H9 (cell line): ENCODE measurements around the gene SDK1. TPM values are rescaled to one million over a fixed set of nuclear protein-coding genes. Genes with fewer than 3 reads are reported as not detected.

Experiments used
- DNase-seq: peaks from one replicate; pipeline ENCODE4 v3.0.0-alpha.2; 2017
- H2AFZ ChIP-seq: one replicate; pipeline ENCODE4 v1.6.1; 2013; ENCODE audit warnings: mild to moderate bottlenecking, low read length, control low read depth, moderate library complexity
- H2AK5ac ChIP-seq: 2 replicates; pipeline ENCODE4 v1.6.1; 2013; ENCODE audit warnings: low read length, control low read depth, mixed read lengths; ENCODE audit not compliant: insufficient read length
- H2BK120ac ChIP-seq: one replicate; pipeline ENCODE4 v1.6.1; 2013; ENCODE audit warnings: low read depth, mild to moderate bottlenecking, low read length, control low read depth, inconsistent platforms; ENCODE audit not compliant: poor library complexity, severe bottlenecking
- H2BK12ac ChIP-seq: 2 replicates; pipeline ENCODE4 v1.6.1; 2013; ENCODE audit warnings: low read length, control low read depth, mixed read lengths, low read depth; ENCODE audit not compliant: insufficient read length
- H2BK15ac ChIP-seq: 2 replicates; pipeline ENCODE4 v1.6.1; 2013; ENCODE audit warnings: low read depth, low read length, control low read depth
- H2BK20ac ChIP-seq: one replicate; pipeline ENCODE4 v1.6.1; 2013; ENCODE audit warnings: low read depth, mild to moderate bottlenecking, low read length, control low read depth, inconsistent platforms; ENCODE audit not compliant: poor library complexity, severe bottlenecking
- H2BK5ac ChIP-seq: 2 replicates; pipeline ENCODE4 v1.6.1; 2013; ENCODE audit warnings: low read length, control low read depth, mixed read lengths; ENCODE audit not compliant: insufficient read length
- H3K14ac ChIP-seq: 2 replicates; pipeline ENCODE4 v1.6.1; 2013; ENCODE audit warnings: low read length, control low read depth; ENCODE audit not compliant: insufficient read depth
- H3K18ac ChIP-seq: 2 replicates; pipeline ENCODE4 v1.6.1; 2013; ENCODE audit warnings: low read depth, mild to moderate bottlenecking, mixed read lengths, low read length, control low read depth; ENCODE audit not compliant: insufficient read length
- H3K23ac ChIP-seq: 2 replicates; pipeline ENCODE4 v1.6.1; 2013; ENCODE audit warnings: low read length, control low read depth, mixed read lengths, low read depth; ENCODE audit not compliant: insufficient read length
- H3K23me2 ChIP-seq: 2 replicates; pipeline ENCODE4 v1.6.1; 2013; ENCODE audit warnings: low read depth, mild to moderate bottlenecking, mixed read lengths, low read length, control low read depth; ENCODE audit not compliant: insufficient read length, poor library complexity, severe bottlenecking
- H3K27ac ChIP-seq: 2 replicates; pipeline ENCODE4 v1.5.1; 2013; ENCODE audit warnings: low read length, control low read depth, mixed read lengths, low read depth; ENCODE audit not compliant: insufficient read length
- H3K27me3 ChIP-seq: 2 replicates; pipeline ENCODE4 v1.6.1; 2013; ENCODE audit warnings: low read length, control low read depth, inconsistent platforms; ENCODE audit not compliant: insufficient read depth
- H3K4ac ChIP-seq: 2 replicates; pipeline ENCODE4 v1.6.1; 2013; ENCODE audit warnings: low read depth, mild to moderate bottlenecking, control low read depth, inconsistent platforms, low read length, moderate library complexity
- H3K4me1 ChIP-seq: 2 replicates; pipeline ENCODE4 v1.6.1; 2013; ENCODE audit warnings: low read length, control low read depth, inconsistent platforms; ENCODE audit not compliant: insufficient read depth
- H3K4me2 ChIP-seq: 2 replicates; pipeline ENCODE4 v1.6.1; 2013; ENCODE audit warnings: low read length, control low read depth, mixed read lengths; ENCODE audit not compliant: insufficient read length, insufficient read depth
- H3K56ac ChIP-seq: 2 replicates; pipeline ENCODE4 v1.6.1; 2013; ENCODE audit warnings: low read depth, mild to moderate bottlenecking, mixed read lengths, low read length, control low read depth; ENCODE audit not compliant: insufficient read length
- H3K79me1 ChIP-seq: 2 replicates; pipeline ENCODE4 v1.6.1; 2013; ENCODE audit warnings: low read depth, mild to moderate bottlenecking, moderate library complexity, low read length, control low read depth, inconsistent platforms; ENCODE audit not compliant: insufficient read depth, poor library complexity, severe bottlenecking
- H3K79me2 ChIP-seq: 2 replicates; pipeline ENCODE4 v1.6.1; 2013; ENCODE audit warnings: low read length, control low read depth, inconsistent platforms; ENCODE audit not compliant: insufficient read depth
- H3K9ac ChIP-seq: 2 replicates; pipeline ENCODE4 v1.6.1; 2013; ENCODE audit warnings: low read length, control low read depth, mixed read lengths; ENCODE audit not compliant: insufficient read length; ENCODE audit errors: extremely low read depth
- H3K9me3 ChIP-seq: one replicate; pipeline ENCODE4 v1.6.1; 2013; ENCODE audit warnings: low read depth, low read length, inconsistent platforms; ENCODE audit not compliant: control insufficient read depth
- H3T11ph ChIP-seq: one replicate; pipeline ENCODE4 v1.6.1; 2013; ENCODE audit warnings: mild to moderate bottlenecking, low read length, control low read depth, inconsistent platforms
- H4K20me1 ChIP-seq: one replicate; pipeline ENCODE4 v1.6.1; 2013; ENCODE audit not compliant: control insufficient read depth, insufficient read length, insufficient read depth
- H4K5ac ChIP-seq: 2 replicates; pipeline ENCODE4 v1.6.1; 2013; ENCODE audit warnings: low read depth, mild to moderate bottlenecking, mixed read lengths, low read length, control low read depth; ENCODE audit not compliant: insufficient read length
- H4K8ac ChIP-seq: replicated peaks from 2 replicates; pipeline ENCODE4 v1.6.1; 2013; ENCODE audit warnings: low read length, control low read depth, mixed read lengths, low read depth; ENCODE audit not compliant: insufficient read length
- H4K91ac ChIP-seq: 2 replicates; pipeline ENCODE4 v1.6.1; 2013; ENCODE audit warnings: low read depth, mild to moderate bottlenecking, moderate library complexity, mixed read lengths, low read length, control low read depth; ENCODE audit not compliant: insufficient read length
- H3K27ac Mint-ChIP-seq, 3 experiments: 2 replicates in 2 of 3; 3 replicates in 1 of 3; pipeline ENCODE4 v1.8.0; 2020 to 2021; ENCODE audit warnings: mixed read lengths in 3 of 3, mild to moderate bottlenecking in 1 of 3, moderate library complexity in 1 of 3
- H3K27me3 Mint-ChIP-seq: 2 replicates; pipeline ENCODE4 v1.8.0; 2021; ENCODE audit warnings: low read depth, mild to moderate bottlenecking, moderate library complexity, mixed read lengths
- H3K36me3 Mint-ChIP-seq, 3 experiments: 2 replicates in 2 of 3; 3 replicates in 1 of 3; pipeline ENCODE4 v1.8.0; 2020 to 2021; ENCODE audit warnings: low read depth in 3 of 3, mixed read lengths in 3 of 3; ENCODE audit not compliant: insufficient read depth in 1 of 3
- H3K4me1 Mint-ChIP-seq, 2 experiments: 2 replicates each; pipeline ENCODE4 v1.8.0; 2020; ENCODE audit warnings: mixed read lengths in 2 of 2
- H3K4me3 Mint-ChIP-seq, 2 experiments: 2 replicates in 1 of 2; 3 replicates in 1 of 2; pipeline ENCODE4 v1.8.0; 2020 to 2021; ENCODE audit warnings: mild to moderate bottlenecking in 2 of 2, mixed read lengths in 2 of 2, moderate library complexity in 1 of 2
- H3K9me3 Mint-ChIP-seq, 2 experiments: 2 replicates in 1 of 2; 3 replicates in 1 of 2; pipeline ENCODE4 v1.8.0; 2020; ENCODE audit warnings: mild to moderate bottlenecking in 2 of 2, mixed read lengths in 2 of 2, moderate library complexity in 1 of 2
- WGBS: extraction: QIAGEN DNeasy Blood & Tissue Kit; methylation state at CpG from one replicate; pipeline ENCODE4 v1.1.7; 2013; ENCODE audit warnings: missing lambda C conversion rate, low lambda C conversion rate, mixed read lengths; ENCODE audit not compliant: insufficient read length; ENCODE audit errors: extremely low coverage; 5-methylcytosine and 5-hydroxymethylcytosine counted together
- total RNA-seq: library from RNA; stranded (reverse); gene quantifications from 2 replicates; pipeline ENCODE4 v1.2.1, GENCODE V29; 2021
- TF ChIP-seq, protein P1 (sequence below): fragments of 200-600 bp; sonication (generic); conservative IDR thresholded peaks from 3 replicates; pipeline ENCODE4 v1.8.0; 2021; ENCODE audit warnings: antibody characterized with exemption, mild to moderate bottlenecking

SDK1 gene
- total RNA-seq, 1 experiment from 2014 or later = 8.7 TPM

DNA sequence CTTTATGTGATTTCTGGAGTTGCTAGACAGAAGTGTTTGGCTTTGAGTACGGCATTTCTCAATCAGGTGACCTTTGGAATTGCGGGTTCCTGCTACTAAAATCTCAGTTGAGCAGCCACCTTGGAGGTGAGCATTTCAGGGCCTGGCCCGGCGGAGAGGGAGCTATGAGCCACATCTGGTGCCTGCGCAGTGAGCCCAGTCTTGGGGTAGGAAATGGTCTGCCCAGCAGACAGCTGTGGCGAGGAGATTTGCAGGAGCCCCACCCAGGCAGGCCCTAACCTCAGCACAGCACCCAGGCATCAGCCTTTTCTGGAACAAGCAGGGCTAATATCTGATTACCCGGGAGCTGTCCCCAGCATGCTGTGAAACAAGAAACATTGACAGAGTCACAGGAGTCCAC is 833.2 kb downstream of the SDK1 start:
- DNase-seq = no peak
- no peaks in the 10 kb centered on the region for H3K79me2 ChIP-seq
- Mint-ChIP-seq H3K9me3 (no peaks in the 10 kb centered on the region), H3K27me3 (no peaks in the 10 kb centered on the region; the same call in 1 of the 2 replicates), H3K4me3 (no peak overlapping the region), H3K36me3 (peaks cover 0 to 4% (median 0%) of the 10 kb centered on the region in 3 experiments; a peak in 1 of 7 replicates), H3K27ac (peak overlapping the region; percentile 16 to 85 (median 68); a peak in 3 of 7 replicates), H3K4me1 (peaks cover 47 to 60% of the 10 kb centered on the region in 2 experiments)
- no peaks in the 10 kb centered on the region for H3K9me3 ChIP-seq
- no peaks in the 10 kb centered on the region for H4K20me1 ChIP-seq
- no peak overlapping the region for H3K18ac ChIP-seq
- no peak overlapping the region for H2BK120ac ChIP-seq
- no peak overlapping the region for H2BK20ac ChIP-seq
- H3K23ac ChIP-seq = no peak overlapping the region
- H2BK5ac ChIP-seq = no peak overlapping the region
- no peak overlapping the region for H3K14ac ChIP-seq
- H4K8ac ChIP-seq = no peak overlapping the region
- H3K27me3 ChIP-seq = no peaks in the 10 kb centered on the region
- H3K4me2 ChIP-seq = no peak overlapping the region
- no peak overlapping the region for H2AFZ ChIP-seq
- H3K23me2 ChIP-seq = no peaks in the 10 kb centered on the region
- no peak overlapping the region for H4K91ac ChIP-seq
- H3K56ac ChIP-seq = no peak overlapping the region
- no peak overlapping the region for H2BK15ac ChIP-seq
- H3K9ac ChIP-seq = no peak overlapping the region
- WGBS = no CpG with 5 or more reads among the region's 7 CpGs
- no peak overlapping the region for H4K5ac ChIP-seq
- peaks cover 9% of the 10 kb centered on the region; the same call in 1 of the 2 replicates for H3K4me1 ChIP-seq
- no peak overlapping the region for H3K4ac ChIP-seq
- H3T11ph ChIP-seq = no peak overlapping the region
- no peak overlapping the region for H3K27ac ChIP-seq
- no peaks in the 10 kb centered on the region for H3K79me1 ChIP-seq
- no peak overlapping the region for H2AK5ac ChIP-seq
- H2BK12ac ChIP-seq = no peak overlapping the region
- TF ChIP-seq, protein P1, sequence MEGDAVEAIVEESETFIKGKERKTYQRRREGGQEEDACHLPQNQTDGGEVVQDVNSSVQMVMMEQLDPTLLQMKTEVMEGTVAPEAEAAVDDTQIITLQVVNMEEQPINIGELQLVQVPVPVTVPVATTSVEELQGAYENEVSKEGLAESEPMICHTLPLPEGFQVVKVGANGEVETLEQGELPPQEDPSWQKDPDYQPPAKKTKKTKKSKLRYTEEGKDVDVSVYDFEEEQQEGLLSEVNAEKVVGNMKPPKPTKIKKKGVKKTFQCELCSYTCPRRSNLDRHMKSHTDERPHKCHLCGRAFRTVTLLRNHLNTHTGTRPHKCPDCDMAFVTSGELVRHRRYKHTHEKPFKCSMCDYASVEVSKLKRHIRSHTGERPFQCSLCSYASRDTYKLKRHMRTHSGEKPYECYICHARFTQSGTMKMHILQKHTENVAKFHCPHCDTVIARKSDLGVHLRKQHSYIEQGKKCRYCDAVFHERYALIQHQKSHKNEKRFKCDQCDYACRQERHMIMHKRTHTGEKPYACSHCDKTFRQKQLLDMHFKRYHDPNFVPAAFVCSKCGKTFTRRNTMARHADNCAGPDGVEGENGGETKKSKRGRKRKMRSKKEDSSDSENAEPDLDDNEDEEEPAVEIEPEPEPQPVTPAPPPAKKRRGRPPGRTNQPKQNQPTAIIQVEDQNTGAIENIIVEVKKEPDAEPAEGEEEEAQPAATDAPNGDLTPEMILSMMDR = no peak
